Placental pericyte (primary cell): ENCODE data around the gene NPAS4. TPM values are rescaled to one million over a fixed set of nuclear protein-coding genes. Genes with fewer than 3 reads are reported as not detected.

Experiments used
- small RNA-seq: library from RNA; depleted of rRNA; stranded (forward); fragments of <200 nt; gene quantifications from one replicate; pipeline ENCODE3, GENCODE V24; 2012; ENCODE audit warnings: low replicate concordance
- total RNA-seq: library from RNA; depleted of rRNA; stranded (reverse); fragments of >200 nt; gene quantifications from 2 replicates; pipeline ENCODE4 v1.2.3, GENCODE V29; 2012

Gene NPAS4
- total RNA-seq, result not detected in 2 replicates

GRCh38 chr11:66420671-66421476, at the start of gene NPAS4:
Gene NPAS4, plus strand, starts transcription at chr11:66421035. Its CDS starts 145 bp downstream, at chr11:66421180.

GRCh38 chr11:66371627-66372415, 49.0 kb upstream of the NPAS4 start, which contains the start of gene SLC29A2:
Gene SLC29A2, minus strand, starts transcription at chr11:66371760. Its CDS starts 169 bp downstream, at chr11:66371591.

DNA sequence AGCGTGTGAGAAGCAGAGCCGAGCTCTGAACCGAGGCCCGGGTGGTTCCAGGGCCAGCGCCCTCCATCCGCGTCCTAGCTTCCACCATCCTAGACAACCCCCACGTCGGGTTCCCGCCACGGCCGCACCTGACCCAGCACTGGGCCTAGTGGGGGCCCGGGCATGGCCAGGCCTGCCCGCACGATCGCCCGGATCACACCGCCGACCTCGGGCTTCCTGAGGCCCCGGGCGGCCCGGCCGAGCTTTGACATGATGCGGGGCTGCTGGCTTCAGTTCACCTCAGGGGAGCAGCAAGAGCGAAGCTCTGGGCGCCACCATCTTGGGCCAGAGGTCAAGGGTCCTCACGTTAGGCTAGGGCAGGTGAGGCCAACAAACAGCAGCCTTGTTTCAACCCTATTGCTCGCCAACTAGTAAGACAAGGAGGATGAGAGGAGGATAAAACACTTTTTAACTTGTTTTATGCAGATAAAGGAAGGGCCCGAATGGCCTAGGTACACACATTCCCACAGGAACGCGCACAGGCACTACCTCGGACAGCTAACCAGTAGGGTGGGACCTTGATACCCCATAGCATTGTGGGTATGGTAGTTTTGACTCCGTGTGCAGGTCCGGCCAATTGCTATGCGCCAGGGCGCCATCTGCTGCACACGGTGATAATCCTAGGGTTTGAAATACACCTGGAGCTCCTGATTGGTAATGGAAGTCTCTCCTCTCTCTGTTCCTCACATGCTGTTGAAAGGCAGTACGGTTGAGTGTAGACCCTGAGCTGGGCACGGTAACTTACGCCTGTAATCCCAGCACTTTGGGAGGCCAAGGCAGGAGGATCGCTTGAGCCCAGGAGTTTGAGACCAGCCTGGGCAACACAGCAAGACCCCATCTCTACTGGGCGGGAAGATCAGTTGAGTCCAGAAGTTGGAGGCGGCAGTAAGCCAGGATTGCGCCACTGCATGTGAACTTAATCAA, 17.9 kb downstream of the NPAS4 start, which contains the start of gene MRPL11:
Gene MRPL11 (minus strand): TSS at position 345 of the 963 bp plus-strand sequence. CDS start 94 bp downstream, at position 251.

DNA sequence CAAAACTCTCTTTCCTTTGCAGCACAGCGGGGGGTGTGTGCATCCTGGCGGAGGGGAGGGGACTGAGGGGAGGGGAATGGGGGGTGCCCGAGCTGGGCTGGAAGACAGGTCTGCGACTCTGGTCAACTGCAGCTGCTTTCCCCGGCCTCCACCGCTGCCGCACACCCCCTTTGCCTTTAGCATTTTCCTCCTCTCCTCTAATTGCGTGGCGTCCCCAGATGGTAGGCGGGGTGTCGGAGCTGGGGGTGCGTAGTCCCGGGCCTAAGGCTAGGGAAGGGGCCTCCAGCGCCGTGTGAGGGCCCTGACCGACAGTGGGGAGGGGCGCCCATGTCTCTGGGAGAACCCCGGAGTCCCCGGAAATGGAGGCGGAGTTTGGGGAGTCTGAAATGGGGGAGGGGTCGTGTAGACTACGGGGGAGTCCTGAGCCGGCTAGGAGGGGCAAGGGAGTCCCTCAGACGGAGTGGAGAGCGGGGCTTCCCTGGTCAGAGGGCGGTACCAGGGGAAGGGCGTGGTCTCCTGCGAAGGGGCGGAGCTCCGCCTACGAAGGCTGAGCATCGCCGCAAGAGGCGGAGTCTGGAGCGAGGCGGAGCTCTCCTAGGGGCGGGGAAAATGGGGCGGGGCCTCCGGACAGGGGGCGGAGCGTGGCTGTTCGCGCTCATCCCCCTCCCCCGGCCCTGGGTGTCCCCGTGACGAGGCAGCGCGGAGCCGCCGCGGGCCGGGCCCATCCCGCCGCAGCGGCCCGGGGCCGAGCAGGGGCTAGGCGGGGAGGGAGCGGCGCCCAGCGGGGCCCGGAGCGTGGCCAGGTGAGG, 45.6 kb downstream of the NPAS4 start, which contains the start of gene PELI3:
Gene PELI3 (plus strand): TSS at position 681 of the 809 bp plus-strand sequence. CDS start 1,224 bp downstream, outside the sequence.

Small RNAs within 50 kb of the gene (small RNA-seq; reads per million reads assigned to genes)
- gene RF00017 (not detected), gene RF00416 (not detected), gene RNU1-84P (7.7 reads per million, percentile 92 among the genes with 10 or more reads in this experiment)

Other genes with a start within 250 kb of the NPAS4 start
- 26.3 and 33.2 TPM in 2 replicates for gene KLC2, start 163.3 kb upstream of the NPAS4 start, total RNA-seq
- gene RAB1B, start 152.4 kb upstream of the NPAS4 start, total RNA-seq, result 95.9 and 142 TPM in 2 replicates
- gene CNIH2, start 142.9 kb upstream of the NPAS4 start, total RNA-seq, result not detected in 2 replicates
- 154 and 160 TPM in 2 replicates for gene YIF1A, start 131.9 kb upstream of the NPAS4 start, total RNA-seq
- 0.88 TPM in 1 of 2 replicates, not detected in the other for gene TMEM151A, start 129.1 kb upstream of the NPAS4 start, total RNA-seq
- 111 and 123 TPM in 2 replicates for gene CD248, start 104.0 kb upstream of the NPAS4 start, total RNA-seq
- 23.0 and 56.7 TPM in 2 replicates for gene RIN1, start 84.6 kb upstream of the NPAS4 start, total RNA-seq
- gene BRMS1, start 75.9 kb upstream of the NPAS4 start, total RNA-seq, result 70.5 and 75.3 TPM in 2 replicates
- gene B4GAT1, start 73.4 kb upstream of the NPAS4 start, total RNA-seq, result 28.8 and 30.0 TPM in 2 replicates
- gene SLC29A2, start 49.3 kb upstream of the NPAS4 start, total RNA-seq, result 0.29 and 0.44 TPM in 2 replicates
- 30.9 and 41.1 TPM in 2 replicates for gene MRPL11, start 17.8 kb downstream of the NPAS4 start, total RNA-seq
- 11.4 and 11.9 TPM in 2 replicates for gene PELI3, start 45.9 kb downstream of the NPAS4 start, total RNA-seq
- 41.8 and 61.1 TPM in 2 replicates for gene DPP3, start 59.4 kb downstream of the NPAS4 start, total RNA-seq
- 29.1 and 34.4 TPM in 2 replicates for gene BBS1, start 89.6 kb downstream of the NPAS4 start, total RNA-seq
- 11.3 and 12.0 TPM in 2 replicates for gene ZDHHC24, start 125.0 kb downstream of the NPAS4 start, total RNA-seq
- gene ACTN3, start 125.9 kb downstream of the NPAS4 start, total RNA-seq, result not detected in 2 replicates
- gene CTSF, start 147.6 kb downstream of the NPAS4 start, total RNA-seq, result 12.7 and 19.0 TPM in 2 replicates
- gene CCDC87, start 172.0 kb downstream of the NPAS4 start, total RNA-seq, result 0.29 and 0.44 TPM in 2 replicates
- 23.6 and 32.2 TPM in 2 replicates for gene CCS, start 172.2 kb downstream of the NPAS4 start, total RNA-seq
- 14.4 and 53.5 TPM in 2 replicates for gene RBM14, start 195.6 kb downstream of the NPAS4 start, total RNA-seq
- 90.1 and 106 TPM in 2 replicates for gene RBM4, start 217.7 kb downstream of the NPAS4 start, total RNA-seq